ENCODE results near the gene SLC26A8. TPM values are rescaled to one million over a fixed set of nuclear protein-coding genes. Genes with fewer than 3 reads are reported as not detected.

SLC26A8 gene
- polyA plus RNA-seq, 1 donor from 2014 or later, result not detected

GRCh38 chr6:36064770-36065396 is 40.4 kb upstream of the SLC26A8 start:
- Histone ChIP-seq H3K4me3 (ENCODE audit: low read length) (no peak overlapping the region), H3K9ac (ENCODE audit: low read length) (no peak overlapping the region), H2AFZ (ENCODE audit: low read depth, low read length) (no peak overlapping the region), H3K79me2 (replicated peaks; ENCODE audit: insufficient read depth, low read length) (no peaks in the 10 kb centered on the region), H3K36me3 (ENCODE audit: insufficient read depth, low read length) (no peaks in the 10 kb centered on the region), H3F3A (ENCODE audit: insufficient read depth, low read length, poor library complexity, severe bottlenecking) (no peaks in the 10 kb centered on the region), H3K9me3 (ENCODE audit: low read length) (no peaks in the 10 kb centered on the region), H3K9me2 (ENCODE audit: insufficient read depth, low read length) (no peaks in the 10 kb centered on the region), H3K27me3 (ENCODE audit: insufficient read depth, low read depth, low read length) (no peaks in the 10 kb centered on the region), H3K4me2 (ENCODE audit: low read length) (no peak overlapping the region), H3K27ac (ENCODE audit: low read length) (no peak overlapping the region), H4K20me1 (ENCODE audit: insufficient read depth) (peaks cover 2% of the 10 kb centered on the region)
- no peak for TF ChIP-seq CTCF (IDR thresholded peaks at IDR 0.05; ENCODE audit: poor library complexity, severe bottlenecking)
- no peak for TF ChIP-seq EP300 (conservative IDR thresholded peaks at IDR 0.05; ENCODE audit: poor library complexity, severe bottlenecking)
- TF ChIP-seq RAD21 (conservative IDR thresholded peaks at IDR 0.05), result no peak
- TF ChIP-seq, protein P1, sequence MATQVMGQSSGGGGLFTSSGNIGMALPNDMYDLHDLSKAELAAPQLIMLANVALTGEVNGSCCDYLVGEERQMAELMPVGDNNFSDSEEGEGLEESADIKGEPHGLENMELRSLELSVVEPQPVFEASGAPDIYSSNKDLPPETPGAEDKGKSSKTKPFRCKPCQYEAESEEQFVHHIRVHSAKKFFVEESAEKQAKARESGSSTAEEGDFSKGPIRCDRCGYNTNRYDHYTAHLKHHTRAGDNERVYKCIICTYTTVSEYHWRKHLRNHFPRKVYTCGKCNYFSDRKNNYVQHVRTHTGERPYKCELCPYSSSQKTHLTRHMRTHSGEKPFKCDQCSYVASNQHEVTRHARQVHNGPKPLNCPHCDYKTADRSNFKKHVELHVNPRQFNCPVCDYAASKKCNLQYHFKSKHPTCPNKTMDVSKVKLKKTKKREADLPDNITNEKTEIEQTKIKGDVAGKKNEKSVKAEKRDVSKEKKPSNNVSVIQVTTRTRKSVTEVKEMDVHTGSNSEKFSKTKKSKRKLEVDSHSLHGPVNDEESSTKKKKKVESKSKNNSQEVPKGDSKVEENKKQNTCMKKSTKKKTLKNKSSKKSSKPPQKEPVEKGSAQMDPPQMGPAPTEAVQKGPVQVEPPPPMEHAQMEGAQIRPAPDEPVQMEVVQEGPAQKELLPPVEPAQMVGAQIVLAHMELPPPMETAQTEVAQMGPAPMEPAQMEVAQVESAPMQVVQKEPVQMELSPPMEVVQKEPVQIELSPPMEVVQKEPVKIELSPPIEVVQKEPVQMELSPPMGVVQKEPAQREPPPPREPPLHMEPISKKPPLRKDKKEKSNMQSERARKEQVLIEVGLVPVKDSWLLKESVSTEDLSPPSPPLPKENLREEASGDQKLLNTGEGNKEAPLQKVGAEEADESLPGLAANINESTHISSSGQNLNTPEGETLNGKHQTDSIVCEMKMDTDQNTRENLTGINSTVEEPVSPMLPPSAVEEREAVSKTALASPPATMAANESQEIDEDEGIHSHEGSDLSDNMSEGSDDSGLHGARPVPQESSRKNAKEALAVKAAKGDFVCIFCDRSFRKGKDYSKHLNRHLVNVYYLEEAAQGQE (IDR thresholded peaks at IDR 0.05; ENCODE audit: borderline replicate concordance), result no peak
- TF ChIP-seq EZH2 (IDR thresholded peaks at IDR 0.05; ENCODE audit: borderline replicate concordance, insufficient read depth, low read length, poor library complexity, severe bottlenecking), result no peak
- no peak for TF ChIP-seq SMC3 (conservative IDR thresholded peaks at IDR 0.05; ENCODE audit: poor library complexity)

DNA sequence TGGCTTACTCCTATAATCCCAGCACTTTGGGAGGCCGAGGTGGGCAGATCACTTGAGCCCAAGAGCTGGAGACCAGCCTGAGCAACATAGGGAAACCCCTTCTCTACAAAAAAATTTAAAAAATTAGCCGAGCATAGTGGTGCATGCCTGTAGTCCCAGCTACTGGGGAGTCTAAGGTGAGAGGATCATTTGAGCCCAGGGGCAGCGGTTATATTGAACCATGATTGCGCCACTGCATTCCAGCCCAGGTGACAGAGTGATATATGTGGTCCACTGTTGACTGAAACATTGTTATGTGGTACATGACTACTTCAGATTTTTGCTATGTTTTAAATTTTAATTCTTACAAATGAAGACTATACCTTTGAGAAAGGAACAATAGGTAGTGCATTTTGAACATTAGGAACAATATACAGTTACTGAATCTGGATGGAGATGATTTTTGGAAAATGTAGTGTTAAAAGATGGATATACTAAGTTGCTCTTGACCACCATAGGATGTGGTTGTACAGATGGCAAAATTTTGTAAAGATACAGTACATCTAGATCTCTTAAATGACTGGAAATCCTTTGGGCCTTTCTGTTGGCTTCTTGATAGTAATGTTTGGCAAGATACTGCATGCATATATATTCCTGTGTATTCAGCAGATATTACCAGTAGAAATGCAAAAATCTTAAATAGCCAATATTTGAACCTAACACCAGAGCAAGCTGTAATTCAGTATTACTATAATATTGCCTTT is 39.0 kb upstream of the SLC26A8 start:
- Histone ChIP-seq H4K20me1 (ENCODE audit: insufficient read depth) (no peaks in the 10 kb centered on the region), H3K27ac (ENCODE audit: low read length) (no peak overlapping the region), H2AFZ (ENCODE audit: low read depth, low read length) (no peak overlapping the region), H3F3A (ENCODE audit: insufficient read depth, low read length, poor library complexity, severe bottlenecking) (no peaks in the 10 kb centered on the region), H3K9me2 (ENCODE audit: insufficient read depth, low read length) (no peaks in the 10 kb centered on the region), H3K9me3 (ENCODE audit: low read length) (no peaks in the 10 kb centered on the region), H3K79me2 (replicated peaks; ENCODE audit: insufficient read depth, low read length) (no peaks in the 10 kb centered on the region), H3K4me2 (ENCODE audit: low read length) (no peak overlapping the region), H3K27me3 (ENCODE audit: insufficient read depth, low read depth, low read length) (no peaks in the 10 kb centered on the region), H3K9ac (ENCODE audit: low read length) (no peak overlapping the region), H3K4me3 (ENCODE audit: low read length) (no peak overlapping the region), H3K36me3 (ENCODE audit: insufficient read depth, low read length) (no peaks in the 10 kb centered on the region)
- TF ChIP-seq EP300 (conservative IDR thresholded peaks at IDR 0.05; ENCODE audit: poor library complexity, severe bottlenecking), result no peak
- TF ChIP-seq, protein P1 (IDR thresholded peaks at IDR 0.05; ENCODE audit: borderline replicate concordance), result no peak
